Measurements from ENCODE around the gene SLC28A2.
"Not testable (repeated sequence)": the region's sequence is repeated elsewhere in the genome, so short reads cannot be mapped to it uniquely, and the experiment has no call there.

SLC28A2 gene

GRCh38 chr15:45251888-45252287 is at the start of gene SLC28A2:
Gene SLC28A2, plus strand, starts transcription at chr15:45252234. Its CDS starts 982 bp downstream, at chr15:45253216.
- no peak for DNase-seq (ENCODE audit: low read depth in 2 of 2, low spot score in 1 of 2)

- no peak for DNase-seq (ENCODE audit: low read depth in 2 of 2, low spot score in 1 of 2)
These were observed 48.9 kb upstream of the SLC28A2 start for GRCh38 chr15:45203182-45203581.

- peak in 1 of 2 donors; percentile 21 for DNase-seq (ENCODE audit: low read depth in 2 of 2, low spot score in 1 of 2)
These were observed 46.8 kb upstream of the SLC28A2 start for GRCh38 chr15:45205192-45205591.

GRCh38 chr15:45212493-45212892 is 39.5 kb upstream of the SLC28A2 start:
- DNase-seq (ENCODE audit: low read depth in 2 of 2, low spot score in 1 of 2): no peak

GRCh38 chr15:45221053-45221599 is 30.9 kb upstream of the SLC28A2 start:
- no peak for DNase-seq (ENCODE audit: low read depth in 2 of 2, low spot score in 1 of 2)

- DNase-seq (ENCODE audit: low read depth in 2 of 2, low spot score in 1 of 2): no peak
These were observed 30.1 kb upstream of the SLC28A2 start for GRCh38 chr15:45221967-45222366.

- DNase-seq (ENCODE audit: low read depth in 2 of 2, low spot score in 1 of 2): no peak
These were observed 27.3 kb upstream of the SLC28A2 start for GRCh38 chr15:45224621-45225217.

GRCh38 chr15:45225506-45226273 is 26.3 kb upstream of the SLC28A2 start:
- no peak for DNase-seq (ENCODE audit: low read depth in 2 of 2, low spot score in 1 of 2)

- no peak for DNase-seq (ENCODE audit: low read depth in 2 of 2, low spot score in 1 of 2)
These were observed 23.1 kb upstream of the SLC28A2 start for GRCh38 chr15:45228931-45229330.

- no peak for DNase-seq (ENCODE audit: low read depth in 2 of 2, low spot score in 1 of 2)
These were observed 21.6 kb upstream of the SLC28A2 start for GRCh38 chr15:45230245-45230965.

- no peak for DNase-seq (ENCODE audit: low read depth in 2 of 2, low spot score in 1 of 2)
These were observed 20.9 kb upstream of the SLC28A2 start for GRCh38 chr15:45231132-45231531.

GRCh38 chr15:45231864-45232562 is 20.0 kb upstream of the SLC28A2 start:
- no peak for DNase-seq (ENCODE audit: low read depth in 2 of 2, low spot score in 1 of 2)

GRCh38 chr15:45234562-45235235 is 17.3 kb upstream of the SLC28A2 start:
- DNase-seq (ENCODE audit: low read depth in 2 of 2, low spot score in 1 of 2): no peak

- DNase-seq (ENCODE audit: low read depth in 2 of 2, low spot score in 1 of 2): not testable (repeated sequence)
These were observed 15.2 kb upstream of the SLC28A2 start for GRCh38 chr15:45236806-45237205.

- DNase-seq (ENCODE audit: low read depth in 2 of 2, low spot score in 1 of 2): no peak
These were observed 9.7 kb upstream of the SLC28A2 start for GRCh38 chr15:45242289-45242688.

- DNase-seq (ENCODE audit: low read depth in 2 of 2, low spot score in 1 of 2): no peak
These were observed 2.8 kb upstream of the SLC28A2 start for GRCh38 chr15:45249125-45249780.

- DNase-seq (ENCODE audit: low read depth in 2 of 2, low spot score in 1 of 2): no peak
These were observed 1.3 kb downstream of the SLC28A2 start for GRCh38 chr15:45253330-45253729.

- no peak for DNase-seq (ENCODE audit: low read depth in 2 of 2, low spot score in 1 of 2)
These were observed 2.4 kb downstream of the SLC28A2 start for GRCh38 chr15:45254405-45254804.

GRCh38 chr15:45254824-45255223 is 2.8 kb downstream of the SLC28A2 start:
- not testable (repeated sequence) for DNase-seq (ENCODE audit: low read depth in 2 of 2, low spot score in 1 of 2)

GRCh38 chr15:45259796-45260195 is 7.8 kb downstream of the SLC28A2 start:
- no peak for DNase-seq (ENCODE audit: low read depth in 2 of 2, low spot score in 1 of 2)
